Measurements from ENCODE around the gene HES1. TPM values are rescaled to one million over a fixed set of nuclear protein-coding genes. Genes with fewer than 3 reads are reported as not detected.
A peak's percentile ranks its signal among the peaks of the same experiment; 100 is the strongest.

HES1 gene
- total and polyA plus RNA-seq, 9 of the 15 experiments (the other 6 are each of a cell fraction or from before 2014, with no cell fraction given): 3.4 to 37.0 (median 19.3) TPM

DNA sequence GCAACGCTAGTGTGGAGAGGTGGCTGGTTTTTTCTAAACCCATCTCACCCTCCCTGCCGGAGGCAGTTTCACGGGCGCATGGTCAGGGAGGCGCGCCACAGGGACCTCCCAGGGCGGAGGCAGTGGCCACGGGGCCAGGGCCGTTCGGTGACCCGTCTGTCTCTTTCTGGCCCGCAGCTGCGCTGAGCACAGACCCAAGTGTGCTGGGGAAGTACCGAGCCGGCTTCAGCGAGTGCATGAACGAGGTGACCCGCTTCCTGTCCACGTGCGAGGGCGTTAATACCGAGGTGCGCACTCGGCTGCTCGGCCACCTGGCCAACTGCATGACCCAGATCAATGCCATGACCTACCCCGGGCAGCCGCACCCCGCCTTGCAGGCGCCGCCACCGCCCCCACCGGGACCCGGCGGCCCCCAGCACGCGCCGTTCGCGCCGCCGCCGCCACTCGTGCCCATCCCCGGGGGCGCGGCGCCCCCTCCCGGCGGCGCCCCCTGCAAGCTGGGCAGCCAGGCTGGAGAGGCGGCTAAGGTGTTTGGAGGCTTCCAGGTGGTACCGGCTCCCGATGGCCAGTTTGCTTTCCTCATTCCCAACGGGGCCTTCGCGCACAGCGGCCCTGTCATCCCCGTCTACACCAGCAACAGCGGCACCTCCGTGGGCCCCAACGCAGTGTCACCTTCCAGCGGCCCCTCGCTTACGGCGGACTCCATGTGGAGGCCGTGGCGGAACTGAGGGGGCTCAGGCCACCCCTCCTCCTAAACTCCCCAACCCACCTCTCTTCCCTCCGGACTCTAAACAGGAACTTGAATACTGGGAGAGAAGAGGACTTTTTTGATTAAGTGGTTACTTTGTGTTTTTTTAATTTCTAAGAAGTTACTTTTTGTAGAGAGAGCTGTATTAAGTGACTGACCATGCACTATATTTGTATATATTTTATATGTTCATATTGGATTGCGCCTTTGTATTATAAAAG is 1.8 kb downstream of the HES1 start (continued):
- TF ChIP-seq KAT2B (IDR thresholded peaks at IDR 0.05; ENCODE audit: low read depth, low read length): no peak
- TF ChIP-seq NR2C2 (CRISPR knock-in tag; IDR thresholded peaks at IDR 0.05): no peak
- TF ChIP-seq NR2C2 (tag; IDR thresholded peaks at IDR 0.05): peak; percentile 55
- peak; percentile 27 for TF ChIP-seq PCBP1 (IDR thresholded peaks at IDR 0.05; ENCODE audit: low read depth, low read length, poor library complexity, severe bottlenecking)
- no peak for TF ChIP-seq ZNF134 (CRISPR knock-in tag; conservative IDR thresholded peaks at IDR 0.05)
- TF ChIP-seq ZBED1 (IDR thresholded peaks at IDR 0.05): peak; percentile 11; the same call in 1 of the 2 replicates
- TF ChIP-seq SMARCC2 (IDR thresholded peaks at IDR 0.05; ENCODE audit: low read depth): no peak
- no peak for TF ChIP-seq HEY1 (CRISPR knock-in tag; IDR thresholded peaks at IDR 0.05; ENCODE audit: borderline replicate concordance)
- TF ChIP-seq, protein P1, sequence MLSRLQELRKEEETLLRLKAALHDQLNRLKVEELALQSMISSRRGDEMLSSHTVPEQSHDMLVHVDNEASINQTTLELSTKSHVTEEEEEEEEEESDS (CRISPR knock-in tag; IDR thresholded peaks at IDR 0.05): no peak
- TF ChIP-seq, protein P2, sequence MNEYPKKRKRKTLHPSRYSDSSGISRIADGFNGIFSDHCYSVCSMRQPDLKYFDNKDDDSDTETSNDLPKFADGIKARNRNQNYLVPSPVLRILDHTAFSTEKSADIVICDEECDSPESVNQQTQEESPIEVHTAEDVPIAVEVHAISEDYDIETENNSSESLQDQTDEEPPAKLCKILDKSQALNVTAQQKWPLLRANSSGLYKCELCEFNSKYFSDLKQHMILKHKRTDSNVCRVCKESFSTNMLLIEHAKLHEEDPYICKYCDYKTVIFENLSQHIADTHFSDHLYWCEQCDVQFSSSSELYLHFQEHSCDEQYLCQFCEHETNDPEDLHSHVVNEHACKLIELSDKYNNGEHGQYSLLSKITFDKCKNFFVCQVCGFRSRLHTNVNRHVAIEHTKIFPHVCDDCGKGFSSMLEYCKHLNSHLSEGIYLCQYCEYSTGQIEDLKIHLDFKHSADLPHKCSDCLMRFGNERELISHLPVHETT (CRISPR knock-in tag; conservative IDR thresholded peaks at IDR 0.05 in 1 of 2, IDR thresholded peaks at IDR 0.05 in 1 of 2): no peak
- TF ChIP-seq, protein P3, sequence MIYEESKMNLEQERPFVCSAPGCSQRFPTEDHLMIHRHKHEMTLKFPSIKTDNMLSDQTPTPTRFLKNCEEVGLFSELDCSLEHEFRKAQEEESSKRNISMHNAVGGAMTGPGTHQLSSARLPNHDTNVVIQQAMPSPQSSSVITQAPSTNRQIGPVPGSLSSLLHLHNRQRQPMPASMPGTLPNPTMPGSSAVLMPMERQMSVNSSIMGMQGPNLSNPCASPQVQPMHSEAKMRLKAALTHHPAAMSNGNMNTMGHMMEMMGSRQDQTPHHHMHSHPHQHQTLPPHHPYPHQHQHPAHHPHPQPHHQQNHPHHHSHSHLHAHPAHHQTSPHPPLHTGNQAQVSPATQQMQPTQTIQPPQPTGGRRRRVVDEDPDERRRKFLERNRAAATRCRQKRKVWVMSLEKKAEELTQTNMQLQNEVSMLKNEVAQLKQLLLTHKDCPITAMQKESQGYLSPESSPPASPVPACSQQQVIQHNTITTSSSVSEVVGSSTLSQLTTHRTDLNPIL (CRISPR knock-in tag; IDR thresholded peaks at IDR 0.05): 0 out of 2 replicates have a peak, but pooled peaks have one; percentile 19
- TF ChIP-seq, protein P4, sequence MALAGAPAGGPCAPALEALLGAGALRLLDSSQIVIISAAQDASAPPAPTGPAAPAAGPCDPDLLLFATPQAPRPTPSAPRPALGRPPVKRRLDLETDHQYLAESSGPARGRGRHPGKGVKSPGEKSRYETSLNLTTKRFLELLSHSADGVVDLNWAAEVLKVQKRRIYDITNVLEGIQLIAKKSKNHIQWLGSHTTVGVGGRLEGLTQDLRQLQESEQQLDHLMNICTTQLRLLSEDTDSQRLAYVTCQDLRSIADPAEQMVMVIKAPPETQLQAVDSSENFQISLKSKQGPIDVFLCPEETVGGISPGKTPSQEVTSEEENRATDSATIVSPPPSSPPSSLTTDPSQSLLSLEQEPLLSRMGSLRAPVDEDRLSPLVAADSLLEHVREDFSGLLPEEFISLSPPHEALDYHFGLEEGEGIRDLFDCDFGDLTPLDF (CRISPR knock-in tag; IDR thresholded peaks at IDR 0.05): no peak
- TF ChIP-seq FOXP1 (CRISPR knock-in tag; IDR thresholded peaks at IDR 0.05): peak; percentile 12; the same call in 1 of the 2 replicates
- no peak for TF ChIP-seq ESRRB (CRISPR knock-in tag; IDR thresholded peaks at IDR 0.05; ENCODE audit: borderline replicate concordance)
- TF ChIP-seq ARID1B (IDR thresholded peaks at IDR 0.05): no peak
- no peak for TF ChIP-seq ZBTB8A (IDR thresholded peaks at IDR 0.05; ENCODE audit: partially characterized antibody)
- no peak for TF ChIP-seq ZNF347 (CRISPR knock-in tag; IDR thresholded peaks at IDR 0.05; ENCODE audit: low read depth)
- no peak for TF ChIP-seq HNRNPLL (IDR thresholded peaks at IDR 0.05; ENCODE audit: low read depth, low read length, poor library complexity, severe bottlenecking)
- TF ChIP-seq PTBP1 (IDR thresholded peaks at IDR 0.05; ENCODE audit: low read depth, low read length): no peak
- no peak for TF ChIP-seq POLR2AphosphoS2 (IDR thresholded peaks at IDR 0.05; ENCODE audit: low read length)
- TF ChIP-seq, protein P5, sequence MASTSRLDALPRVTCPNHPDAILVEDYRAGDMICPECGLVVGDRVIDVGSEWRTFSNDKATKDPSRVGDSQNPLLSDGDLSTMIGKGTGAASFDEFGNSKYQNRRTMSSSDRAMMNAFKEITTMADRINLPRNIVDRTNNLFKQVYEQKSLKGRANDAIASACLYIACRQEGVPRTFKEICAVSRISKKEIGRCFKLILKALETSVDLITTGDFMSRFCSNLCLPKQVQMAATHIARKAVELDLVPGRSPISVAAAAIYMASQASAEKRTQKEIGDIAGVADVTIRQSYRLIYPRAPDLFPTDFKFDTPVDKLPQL (IDR thresholded peaks at IDR 0.05; ENCODE audit: extremely low read depth, insufficient read length): no peak
